H1 (cell line): Measurements from ENCODE around the gene BAD. TPM values are rescaled to one million over a fixed set of nuclear protein-coding genes. Genes with fewer than 3 reads are reported as not detected.

Experiments
- CHD2 ChIP-seq: IDR thresholded peaks from 2 replicates; pipeline ENCODE4 v1.6.1; 2012; ENCODE audit warnings: low read length, improper control_type of control experiment
- CHD7 ChIP-seq: fragments of 300-600 bp; sonication (generic); IDR thresholded peaks from 2 replicates; pipeline ENCODE4 v1.7.1; 2012; ENCODE audit warnings: low read length, moderate library complexity, mild to moderate bottlenecking, inconsistent platforms; ENCODE audit not compliant: insufficient replicate concordance
- CTBP2 ChIP-seq: IDR thresholded peaks from 2 replicates; pipeline ENCODE4 v1.7.0; 2011; ENCODE audit warnings: borderline replicate concordance, mild to moderate bottlenecking, moderate library complexity, mixed read lengths, low read length; ENCODE audit not compliant: insufficient read depth, insufficient read length
- EP300 ChIP-seq, 2 experiments: IDR thresholded peaks; 1 replicate in 1 of 2; 2 replicates in 1 of 2; pipeline ENCODE4 v1.6.1; 2011 to 2012; ENCODE audit warnings: low read depth in 2 of 2, low read length in 2 of 2, mild to moderate bottlenecking in 2 of 2, borderline replicate concordance in 1 of 2, inconsistent platforms in 1 of 2, moderate library complexity in 1 of 2
- POLR2A ChIP-seq, 2 experiments: IDR thresholded peaks; 1 replicate in 1 of 2; 2 replicates in 1 of 2; pipeline ENCODE4 v1.6.1; 2011; ENCODE audit warnings: low read depth in 2 of 2, low read length in 2 of 2, mild to moderate bottlenecking in 2 of 2; ENCODE audit errors: control extremely low read depth in 1 of 2
- polyA plus RNA-seq, 7 experiments: library from polyadenylated mRNA; depleted of rRNA in 3 of 7; stranded (reverse) in 5 of 7; unstranded in 2 of 7; fragments of >200 nt in 5 of 7; fragments of 200-250 nt in 2 of 7; gene quantifications; 1 replicate in 5 of 7; 2 replicates in 1 of 7; 4 replicates in 1 of 7; pipeline versions ENCODE4 v1.2.1 to v1.2.3, GENCODE V29; 2011 to 2013; ENCODE audit warnings: missing spikeins in 2 of 7, mixed read lengths in 2 of 7
- total RNA-seq: library from RNA; stranded (reverse); fragmentation: NEBNext Ultra II Directional; extraction: Animal tissue kit (Norgen Biotek cat#: 25700); gene quantifications from 2 replicates; pipeline ENCODE4 v1.2.1, GENCODE V29; 2021

Gene BAD
- total and polyA plus RNA-seq, 2 of the 8 experiments (the other 6 are each of a cell fraction or from before 2014, with no cell fraction given) = 23.1 to 33.7 TPM

GRCh38 chr11:64276653-64277431, 7.6 kb downstream of the BAD start (continued):
- TF ChIP-seq CHD7 = no peak
- TF ChIP-seq CHD2 = no peak
- no peak for TF ChIP-seq POLR2A (IDR thresholded peaks at IDR 0.05; ENCODE audit: control extremely low read depth in 1 of 2, low read depth in 2 of 2, low read length in 2 of 2)
- TF ChIP-seq CTBP2 = no peak
- TF ChIP-seq EP300 (IDR thresholded peaks at IDR 0.05; ENCODE audit: borderline replicate concordance in 1 of 2, low read depth in 2 of 2, low read length in 2 of 2) = no peak
- TF ChIP-seq, all 59 proteins: peak for 0
